Epithelial cell of esophagus (primary cell): Measurements from ENCODE around the gene CDK17.

Experiments
- DNase-seq: peaks from one replicate; pipeline ENCODE4 v3.0.0; 2010; ENCODE audit warnings: low read depth
- H3K4me3 ChIP-seq: 2 replicates; pipeline ENCODE4 v1.5.1; 2011; ENCODE audit warnings: mild to moderate bottlenecking, low read length, control low read depth
- CTCF ChIP-seq: IDR thresholded peaks from 2 replicates; pipeline ENCODE4 v1.5.1; 2011; ENCODE audit warnings: low read depth, mild to moderate bottlenecking, low read length, control low read depth, inconsistent platforms; ENCODE audit not compliant: insufficient read depth; ENCODE audit errors: missing control alignments

The CDK17 gene

GRCh38 chr12:96258104-96258961 lies 141.9 kb downstream of the CDK17 start:
- TF ChIP-seq CTCF: no peak
- no peak for DNase-seq
- no peak overlapping the region for H3K4me3 ChIP-seq

- DNase-seq: no peak
- H3K4me3 ChIP-seq: no peak overlapping the region
- TF ChIP-seq CTCF: no peak
Observed at GRCh38 chr12:96257550-96258103, 142.6 kb downstream of the CDK17 start.

GRCh38 chr12:96256672-96257361 lies 143.4 kb downstream of the CDK17 start:
- no peak for TF ChIP-seq CTCF
- no peak for DNase-seq
- no peak overlapping the region for H3K4me3 ChIP-seq

- no peak for DNase-seq
- H3K4me3 ChIP-seq: no peak overlapping the region
Observed at GRCh38 chr12:96255077-96255476, 145.2 kb downstream of the CDK17 start.

GRCh38 chr12:96250119-96250685 lies 150.0 kb downstream of the CDK17 start:
- no peak for TF ChIP-seq CTCF
- no peak for DNase-seq

More at GRCh38 chr12:96255077-96255476, 145.2 kb downstream of the CDK17 start:
- TF ChIP-seq CTCF: no peak

GRCh38 chr12:96249196-96250118 lies 150.8 kb downstream of the CDK17 start:
- TF ChIP-seq CTCF: no peak
- H3K4me3 ChIP-seq: no peak overlapping the region
- DNase-seq: no peak

More at GRCh38 chr12:96250119-96250685, 150.0 kb downstream of the CDK17 start:
- H3K4me3 ChIP-seq: no peak overlapping the region
